ENCODE data around the gene RBM47. TPM values are rescaled to one million over a fixed set of nuclear protein-coding genes. Genes with fewer than 3 reads are reported as not detected.

The RBM47 gene
- total RNA-seq, 1 donor from 2014 or later: 61.1 TPM

GRCh38 chr4:40466789-40467188 is 162.9 kb downstream of the RBM47 start:
- H3K4me3 ChIP-seq: no peak overlapping the region

GRCh38 chr4:40462326-40462725 is 167.3 kb downstream of the RBM47 start:
- intact Hi-C loops (cut with DNase I): no loop called here
- Histone ChIP-seq H3K27ac (no peak overlapping the region), H3K9me3 (no peaks in the 10 kb centered on the region), H3K27me3 (no peaks in the 10 kb centered on the region), H3K4me3 (no peak overlapping the region), H3K4me1 (no peaks in the 10 kb centered on the region), H3K36me3 (no peaks in the 10 kb centered on the region)
- no peak for DNase-seq (ENCODE audit: extremely low spot score in 2 of 2)
- TF ChIP-seq POLR2AphosphoS5 (IDR thresholded peaks at IDR 0.05; ENCODE audit: insufficient read depth in 1 of 2, low read depth in 1 of 2) (no peak), POLR2A (IDR thresholded peaks at IDR 0.05) (no peak)
- TF ChIP-seq, protein P1, sequence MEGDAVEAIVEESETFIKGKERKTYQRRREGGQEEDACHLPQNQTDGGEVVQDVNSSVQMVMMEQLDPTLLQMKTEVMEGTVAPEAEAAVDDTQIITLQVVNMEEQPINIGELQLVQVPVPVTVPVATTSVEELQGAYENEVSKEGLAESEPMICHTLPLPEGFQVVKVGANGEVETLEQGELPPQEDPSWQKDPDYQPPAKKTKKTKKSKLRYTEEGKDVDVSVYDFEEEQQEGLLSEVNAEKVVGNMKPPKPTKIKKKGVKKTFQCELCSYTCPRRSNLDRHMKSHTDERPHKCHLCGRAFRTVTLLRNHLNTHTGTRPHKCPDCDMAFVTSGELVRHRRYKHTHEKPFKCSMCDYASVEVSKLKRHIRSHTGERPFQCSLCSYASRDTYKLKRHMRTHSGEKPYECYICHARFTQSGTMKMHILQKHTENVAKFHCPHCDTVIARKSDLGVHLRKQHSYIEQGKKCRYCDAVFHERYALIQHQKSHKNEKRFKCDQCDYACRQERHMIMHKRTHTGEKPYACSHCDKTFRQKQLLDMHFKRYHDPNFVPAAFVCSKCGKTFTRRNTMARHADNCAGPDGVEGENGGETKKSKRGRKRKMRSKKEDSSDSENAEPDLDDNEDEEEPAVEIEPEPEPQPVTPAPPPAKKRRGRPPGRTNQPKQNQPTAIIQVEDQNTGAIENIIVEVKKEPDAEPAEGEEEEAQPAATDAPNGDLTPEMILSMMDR (IDR thresholded peaks at IDR 0.05): no peak

More at GRCh38 chr4:40466789-40467188, 162.9 kb downstream of the RBM47 start:
- Histone ChIP-seq H3K4me1 (no peaks in the 10 kb centered on the region), H3K27ac (no peak overlapping the region), H3K9me3 (no peaks in the 10 kb centered on the region), H3K27me3 (no peaks in the 10 kb centered on the region), H3K36me3 (no peaks in the 10 kb centered on the region)
- TF ChIP-seq, protein P1 (IDR thresholded peaks at IDR 0.05): no peak
- TF ChIP-seq POLR2AphosphoS5 (IDR thresholded peaks at IDR 0.05; ENCODE audit: insufficient read depth in 1 of 2, low read depth in 1 of 2): no peak
- TF ChIP-seq POLR2A (IDR thresholded peaks at IDR 0.05): no peak
- intact Hi-C loops (cut with DNase I): no loop called here
- DNase-seq (ENCODE audit: extremely low spot score in 2 of 2): no peak

DNA sequence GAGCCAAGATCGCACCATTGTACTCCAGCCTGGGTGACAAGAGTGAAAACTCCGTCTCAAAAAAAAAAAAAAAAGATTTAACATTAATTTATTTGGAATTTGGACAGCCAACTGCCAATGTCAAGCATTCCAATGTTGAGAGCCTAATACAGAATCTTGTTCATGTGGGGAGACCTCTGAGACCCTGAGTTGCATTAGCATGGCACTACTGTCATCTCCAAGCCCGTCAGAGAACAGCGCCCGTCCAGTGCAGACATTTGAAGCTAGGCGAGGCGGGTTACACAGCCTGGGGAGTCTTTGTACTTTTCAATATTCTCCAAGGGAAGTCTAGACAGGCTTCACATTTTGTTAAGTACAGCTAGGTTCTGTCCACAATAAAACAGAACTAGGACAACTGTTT is 167.8 kb downstream of the RBM47 start:
- no peaks in the 10 kb centered on the region for H3K36me3 ChIP-seq
- TF ChIP-seq, protein P1 (IDR thresholded peaks at IDR 0.05): no peak
- TF ChIP-seq POLR2AphosphoS5 (IDR thresholded peaks at IDR 0.05; ENCODE audit: insufficient read depth in 1 of 2, low read depth in 1 of 2) (no peak), POLR2A (IDR thresholded peaks at IDR 0.05) (no peak)
- intact Hi-C loops (cut with DNase I): no loop called here
- H3K27ac ChIP-seq: no peak overlapping the region
- H3K9me3 ChIP-seq: no peaks in the 10 kb centered on the region
- DNase-seq (ENCODE audit: extremely low spot score in 2 of 2): no peak
- no peak overlapping the region for H3K4me3 ChIP-seq
- no peaks in the 10 kb centered on the region for H3K27me3 ChIP-seq
- H3K4me1 ChIP-seq: no peaks in the 10 kb centered on the region

DNA sequence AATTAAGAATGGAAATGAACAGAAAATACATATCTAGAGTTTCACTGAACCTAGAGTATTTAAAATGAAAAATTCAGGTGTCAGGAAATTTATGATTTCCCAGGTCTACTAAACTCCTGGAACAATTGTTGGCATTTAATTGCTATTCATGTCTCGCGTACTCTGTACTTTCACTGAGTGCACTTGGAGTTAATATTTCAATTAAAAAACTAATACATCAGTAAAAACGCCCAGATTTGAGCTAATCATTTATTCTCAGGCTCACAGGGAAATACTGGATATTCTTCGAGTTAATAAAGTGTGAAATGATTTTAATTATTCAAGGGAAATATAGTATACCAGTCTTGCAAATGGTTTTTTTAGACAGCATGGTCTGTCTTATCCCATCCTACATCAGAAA is 168.6 kb downstream of the RBM47 start:
- no peak for TF ChIP-seq POLR2AphosphoS5 (IDR thresholded peaks at IDR 0.05; ENCODE audit: insufficient read depth in 1 of 2, low read depth in 1 of 2)
- TF ChIP-seq POLR2A (IDR thresholded peaks at IDR 0.05): no peak
- TF ChIP-seq, protein P1 (IDR thresholded peaks at IDR 0.05): no peak
- Histone ChIP-seq H3K4me3 (no peak overlapping the region), H3K27ac (no peak overlapping the region), H3K27me3 (no peaks in the 10 kb centered on the region), H3K4me1 (no peaks in the 10 kb centered on the region), H3K9me3 (no peaks in the 10 kb centered on the region), H3K36me3 (no peaks in the 10 kb centered on the region)
- intact Hi-C loops (cut with DNase I): no loop called here
- DNase-seq (ENCODE audit: extremely low spot score in 2 of 2): no peak

DNA sequence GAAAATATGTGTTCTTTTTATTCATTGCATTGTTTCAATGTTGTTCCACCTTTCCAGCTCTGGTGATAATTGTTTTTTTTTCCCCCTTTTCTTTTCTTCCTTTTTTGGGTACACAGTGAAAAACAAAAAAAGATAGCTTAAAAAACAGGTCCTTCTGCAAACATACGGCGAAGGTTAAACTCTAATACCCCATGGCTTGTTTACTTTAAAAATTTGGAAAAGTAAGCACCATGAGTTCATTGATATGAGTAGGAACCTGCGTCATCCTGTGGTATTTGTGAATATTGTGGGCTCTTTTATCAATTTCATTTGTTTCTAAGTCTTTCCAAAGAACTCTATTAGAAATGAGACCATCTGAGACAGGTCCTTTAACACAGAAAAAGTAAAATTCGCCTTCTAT is 171.0 kb downstream of the RBM47 start:
- no peak overlapping the region for H3K27ac ChIP-seq
- H3K36me3 ChIP-seq: no peaks in the 10 kb centered on the region
- H3K4me1 ChIP-seq: no peaks in the 10 kb centered on the region

More for the DNA sequence above, 171.0 kb downstream of the RBM47 start:
- H3K27me3 ChIP-seq: no peaks in the 10 kb centered on the region
- DNase-seq (ENCODE audit: extremely low spot score in 2 of 2): no peak
- no peak overlapping the region for H3K4me3 ChIP-seq
- no peaks in the 10 kb centered on the region for H3K9me3 ChIP-seq
- TF ChIP-seq POLR2AphosphoS5 (IDR thresholded peaks at IDR 0.05; ENCODE audit: insufficient read depth in 1 of 2, low read depth in 1 of 2) (no peak), POLR2A (IDR thresholded peaks at IDR 0.05) (no peak)
- TF ChIP-seq, protein P1 (IDR thresholded peaks at IDR 0.05): no peak
- intact Hi-C loops (cut with DNase I): no loop called here

Measured in vagina (tissue), 2 donors.